Measurements from ENCODE around the gene RCC1.
"Not testable (repeated sequence)": the region's sequence is repeated elsewhere in the genome, so short reads cannot be mapped to it uniquely, and the experiment has no call there.

Gene RCC1

DNA sequence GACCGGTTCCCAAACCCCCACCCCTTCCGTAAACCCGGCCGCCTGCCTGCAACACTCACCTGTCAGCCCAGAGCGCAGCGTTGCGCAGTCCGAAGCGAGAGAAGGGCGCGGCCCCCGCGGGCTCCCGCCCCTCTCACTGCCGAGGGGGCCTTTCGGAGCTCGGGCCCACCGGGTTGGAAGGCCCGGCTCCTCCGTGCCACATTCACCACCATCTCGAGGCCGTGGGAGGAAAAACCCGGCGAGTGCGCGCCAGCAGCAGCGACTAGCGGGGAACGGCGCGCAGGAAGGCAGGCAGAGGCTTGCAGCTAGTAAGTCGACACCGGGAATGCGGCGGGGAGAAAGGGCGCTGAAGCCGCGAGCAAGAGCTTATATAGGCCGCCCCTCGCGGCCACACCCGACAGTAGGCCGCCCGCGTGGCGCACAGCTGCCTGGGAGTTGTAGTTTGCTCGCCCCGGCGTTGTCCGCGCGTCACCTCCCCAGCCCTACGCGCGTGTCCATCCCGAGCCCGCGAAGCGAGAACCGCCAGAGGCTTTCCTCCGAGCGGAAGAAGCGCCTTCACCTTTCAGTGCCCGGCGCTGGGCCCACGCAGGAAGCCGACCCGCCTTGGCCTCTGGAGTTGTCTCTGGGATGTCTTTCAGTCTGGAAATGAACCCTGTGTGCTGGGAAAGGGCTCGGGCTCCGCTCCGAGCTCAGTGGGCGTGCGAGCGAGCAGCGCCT, 75.8 kb downstream of the RCC1 start:
- H3K9me3 ChIP-seq (ENCODE audit: control insufficient read depth, low read length): no peaks in the 10 kb centered on the region
- H3K4me3 ChIP-seq (ENCODE audit: insufficient read depth, low read depth, low read length, poor library complexity, severe bottlenecking): peak overlapping the region; percentile 99
- peaks cover 14% of the 10 kb centered on the region for H3K4me1 ChIP-seq (ENCODE audit: control insufficient read depth, insufficient read depth, low read length, poor library complexity, severe bottlenecking)
- H3K27ac ChIP-seq (ENCODE audit: insufficient read depth, low read length, poor library complexity, severe bottlenecking): peak overlapping the region; percentile 84
- no peaks in the 10 kb centered on the region for H3K27me3 ChIP-seq (replicated peaks; ENCODE audit: control insufficient read depth, insufficient read depth, low read length, poor library complexity, severe bottlenecking)
- H3K36me3 ChIP-seq (ENCODE audit: control insufficient read depth, insufficient read depth, low read length): peaks cover 24% of the 10 kb centered on the region
- peak; percentile 88 to 89 (median 89) for DNase-seq

DNA sequence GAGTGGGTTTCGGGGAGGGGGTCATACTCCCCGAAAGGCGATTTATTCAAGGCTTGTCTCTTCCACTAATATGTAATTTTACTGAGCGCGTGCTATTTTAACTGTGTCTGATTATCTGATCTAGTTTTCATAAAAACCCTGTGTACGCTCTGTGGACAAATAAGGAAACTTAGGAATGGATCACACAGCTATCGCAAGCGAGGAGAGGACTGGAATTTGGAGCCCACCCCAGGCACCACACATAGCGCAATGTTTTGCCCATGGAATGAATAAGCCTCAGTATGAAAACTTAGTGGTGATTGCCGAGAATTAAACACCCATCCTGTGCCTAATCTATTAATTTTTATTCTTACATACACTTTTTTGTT, 76.4 kb downstream of the RCC1 start:
- Histone ChIP-seq H3K27ac (ENCODE audit: insufficient read depth, low read length, poor library complexity, severe bottlenecking) (peak overlapping the region; percentile 84), H3K9me3 (ENCODE audit: control insufficient read depth, low read length) (no peaks in the 10 kb centered on the region), H3K27me3 (replicated peaks; ENCODE audit: control insufficient read depth, insufficient read depth, low read length, poor library complexity, severe bottlenecking) (no peaks in the 10 kb centered on the region), H3K36me3 (ENCODE audit: control insufficient read depth, insufficient read depth, low read length) (peaks cover 19% of the 10 kb centered on the region), H3K4me3 (ENCODE audit: insufficient read depth, low read depth, low read length, poor library complexity, severe bottlenecking) (peak overlapping the region; percentile 99), H3K4me1 (ENCODE audit: control insufficient read depth, insufficient read depth, low read length, poor library complexity, severe bottlenecking) (peaks cover 14% of the 10 kb centered on the region)
- DNase-seq: no peak

DNA sequence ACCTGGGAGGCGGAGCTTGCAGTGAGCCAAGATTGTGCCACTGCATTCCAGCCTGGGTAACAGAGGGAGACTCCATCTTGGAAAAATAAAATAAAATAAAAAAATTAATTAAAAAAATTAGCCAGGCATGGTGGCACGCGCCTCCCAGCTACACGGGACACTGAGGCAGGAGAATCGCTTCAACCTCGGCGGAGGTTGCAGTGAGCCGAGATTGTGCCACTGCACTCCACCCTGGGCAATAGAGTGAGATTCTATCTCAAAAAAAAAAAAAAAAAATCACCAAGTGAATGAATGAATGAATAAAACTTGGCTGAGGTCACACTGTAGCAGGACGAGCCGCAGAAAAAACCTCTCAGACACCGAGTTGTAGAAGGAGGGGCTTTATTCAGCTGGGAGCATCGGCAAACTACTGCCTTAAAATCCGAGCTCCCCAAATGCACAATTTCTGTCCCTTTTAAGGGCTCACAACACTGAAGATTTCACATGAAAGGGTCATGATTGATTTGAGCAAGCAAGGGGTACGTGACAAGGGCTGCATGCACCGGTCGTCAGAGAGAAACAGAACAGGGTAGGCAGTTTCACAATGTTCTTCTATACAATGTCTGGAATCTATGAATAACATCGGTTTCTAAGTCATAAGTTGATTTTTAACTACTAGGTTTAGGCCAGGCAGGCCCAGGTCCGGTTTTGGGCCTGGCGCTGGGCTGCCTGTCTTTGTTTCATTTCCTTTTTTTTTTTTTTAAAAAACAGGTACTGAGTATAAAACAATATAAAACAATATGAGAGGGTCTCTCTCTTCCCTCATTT, 80.9 kb downstream of the RCC1 start:
- H3K4me3 ChIP-seq (ENCODE audit: insufficient read depth, low read depth, low read length, poor library complexity, severe bottlenecking); H3K4me1 ChIP-seq (ENCODE audit: control insufficient read depth, insufficient read depth, low read length, poor library complexity, severe bottlenecking); DNase-seq; H3K9me3 ChIP-seq (ENCODE audit: control insufficient read depth, low read length); H3K27ac ChIP-seq (ENCODE audit: insufficient read depth, low read length, poor library complexity, severe bottlenecking); H3K36me3 ChIP-seq (ENCODE audit: control insufficient read depth, insufficient read depth, low read length); H3K27me3 ChIP-seq (replicated peaks; ENCODE audit: control insufficient read depth, insufficient read depth, low read length, poor library complexity, severe bottlenecking): not testable (repeated sequence)
